Loucy (cell line): Measurements from ENCODE around the gene PRADC1.

Experiments
- EZH2phosphoT487 ChIP-seq: fragments of 200-600 bp; IDR thresholded peaks from 2 replicates; pipeline ENCODE4 v1.6.1; 2018; ENCODE audit warnings: antibody characterized with exemption, mild to moderate bottlenecking, moderate library complexity, borderline replicate concordance
- TF ChIP-seq, protein P1 (sequence below): fragments of 200-600 bp; sonication (generic); conservative IDR thresholded peaks from 2 replicates; pipeline ENCODE4 v1.5.1; 2014; ENCODE audit warnings: mild to moderate bottlenecking, antibody characterized with exemption, low read length

DNA sequence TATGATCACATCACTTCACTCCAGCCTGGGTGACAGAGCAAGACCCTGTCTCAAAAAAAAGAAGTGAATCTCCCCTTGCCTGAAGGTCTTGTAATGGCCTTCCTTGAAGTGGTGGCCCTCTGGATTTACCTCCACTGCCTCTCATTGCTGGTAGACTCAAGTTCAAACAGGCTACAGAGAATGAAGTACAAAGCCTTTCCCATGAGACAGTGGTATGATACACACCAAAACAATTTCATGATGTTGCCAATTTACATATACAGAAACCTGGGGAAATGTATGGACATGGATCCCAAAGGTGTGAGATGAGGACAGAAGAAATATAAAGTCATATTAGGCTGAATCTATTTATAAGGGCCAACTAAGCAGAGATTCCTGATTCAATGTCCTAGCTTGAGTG is 35.5 kb downstream of the PRADC1 start:
- TF ChIP-seq, protein P1, sequence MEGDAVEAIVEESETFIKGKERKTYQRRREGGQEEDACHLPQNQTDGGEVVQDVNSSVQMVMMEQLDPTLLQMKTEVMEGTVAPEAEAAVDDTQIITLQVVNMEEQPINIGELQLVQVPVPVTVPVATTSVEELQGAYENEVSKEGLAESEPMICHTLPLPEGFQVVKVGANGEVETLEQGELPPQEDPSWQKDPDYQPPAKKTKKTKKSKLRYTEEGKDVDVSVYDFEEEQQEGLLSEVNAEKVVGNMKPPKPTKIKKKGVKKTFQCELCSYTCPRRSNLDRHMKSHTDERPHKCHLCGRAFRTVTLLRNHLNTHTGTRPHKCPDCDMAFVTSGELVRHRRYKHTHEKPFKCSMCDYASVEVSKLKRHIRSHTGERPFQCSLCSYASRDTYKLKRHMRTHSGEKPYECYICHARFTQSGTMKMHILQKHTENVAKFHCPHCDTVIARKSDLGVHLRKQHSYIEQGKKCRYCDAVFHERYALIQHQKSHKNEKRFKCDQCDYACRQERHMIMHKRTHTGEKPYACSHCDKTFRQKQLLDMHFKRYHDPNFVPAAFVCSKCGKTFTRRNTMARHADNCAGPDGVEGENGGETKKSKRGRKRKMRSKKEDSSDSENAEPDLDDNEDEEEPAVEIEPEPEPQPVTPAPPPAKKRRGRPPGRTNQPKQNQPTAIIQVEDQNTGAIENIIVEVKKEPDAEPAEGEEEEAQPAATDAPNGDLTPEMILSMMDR = no peak
- no peak for TF ChIP-seq EZH2phosphoT487
